Lung (tissue), 12 donors: ENCODE results near the gene TRIM72. TPM values are rescaled to one million over a fixed set of nuclear protein-coding genes. Genes with fewer than 3 reads are reported as not detected.
A peak's percentile ranks its signal among the peaks of the same experiment; 100 is the strongest.

ENCODE experiments used
- ATAC-seq: fragments of 200-7000 bp; cut with Tn5 transposase; one replicate; pipeline ENCODE4 v1.9.1; 2020; ENCODE audit warnings: moderate number of reproducible peaks; ENCODE audit not compliant: insufficient read depth, low FRiP score
- DNase-seq, 3 donors: peaks; one replicate each; pipeline ENCODE4 v3.0.0-alpha.2; 2013 to 2017
- H3K27ac ChIP-seq, 2 donors: one replicate each; pipeline ENCODE4 v1.5.1; 2013; ENCODE audit warnings: mild to moderate bottlenecking in 2 of 2, moderate library complexity in 2 of 2, control low read depth in 1 of 2, inconsistent platforms in 1 of 2, low read depth in 1 of 2, low read length in 1 of 2
- H3K27me3 ChIP-seq, 3 donors: one replicate each; pipeline ENCODE4 v1.5.1; 2013; ENCODE audit warnings: low read length in 2 of 3; ENCODE audit not compliant: control insufficient read depth in 3 of 3, insufficient read depth in 3 of 3
- H3K36me3 ChIP-seq, 4 donors: one replicate each; pipeline ENCODE4 v1.5.1; 2013; ENCODE audit warnings: low read length in 4 of 4, mild to moderate bottlenecking in 1 of 4, moderate library complexity in 1 of 4; ENCODE audit not compliant: control insufficient read depth in 4 of 4, insufficient read depth in 4 of 4
- H3K4me1 ChIP-seq, 5 donors: one replicate each; pipeline ENCODE4 v1.5.1; 2013; ENCODE audit warnings: low read length in 5 of 5, mild to moderate bottlenecking in 2 of 5, moderate library complexity in 1 of 5; ENCODE audit not compliant: control insufficient read depth in 5 of 5, insufficient read depth in 5 of 5
- H3K4me3 ChIP-seq: one replicate; pipeline ENCODE4 v1.5.1; 2013; ENCODE audit warnings: mild to moderate bottlenecking, control low read depth, moderate library complexity
- H3K9ac ChIP-seq, 2 donors: one replicate each; pipeline ENCODE4 v1.5.1; 2013; ENCODE audit warnings: low read length in 2 of 2, control low read depth in 1 of 2; ENCODE audit not compliant: insufficient read depth in 1 of 2
- H3K9me3 ChIP-seq, 4 donors: one replicate each; pipeline ENCODE4 v1.5.1; 2013; ENCODE audit warnings: low read length in 3 of 4, mild to moderate bottlenecking in 1 of 4, moderate library complexity in 1 of 4; ENCODE audit not compliant: control insufficient read depth in 4 of 4, insufficient read depth in 3 of 4
- WGBS, 2 donors: extraction: QIAGEN DNeasy Blood & Tissue Kit; methylation state at CpG; one replicate each; pipeline ENCODE4 v1.1.7; 2013; 5-methylcytosine and 5-hydroxymethylcytosine counted together
- polyA plus RNA-seq, 2 donors: library from polyadenylated mRNA; stranded (reverse); fragments of 200-250 nt; gene quantifications; one replicate each; pipeline ENCODE4 v1.2.1, GENCODE V29; 2013
- total RNA-seq, 2 donors: library from RNA; depleted of rRNA in 1 of 2; stranded (reverse); fragments of >200 nt in 1 of 2; gene quantifications; one replicate each; pipeline ENCODE4 v1.2.1, GENCODE V29; 2014 to 2021
- TF ChIP-seq, protein P1 (sequence below): IDR thresholded peaks from 2 replicates; pipeline ENCODE4 v1.5.1; 2012; ENCODE audit warnings: mild to moderate bottlenecking; ENCODE audit errors: control extremely low read depth, extremely low read depth
- donor health status: control.
- donor health status: control.
- donor health status: Bipolar disorder and iron deficiency.
- donor health status: healthy.
- donor health status: DM: yes; HTN: yes; CAD: no.

The TRIM72 gene
- total and polyA plus RNA-seq, 4 donors: 0.02 to 0.09 (median 0.03) TPM; not detected in 1

DNA sequence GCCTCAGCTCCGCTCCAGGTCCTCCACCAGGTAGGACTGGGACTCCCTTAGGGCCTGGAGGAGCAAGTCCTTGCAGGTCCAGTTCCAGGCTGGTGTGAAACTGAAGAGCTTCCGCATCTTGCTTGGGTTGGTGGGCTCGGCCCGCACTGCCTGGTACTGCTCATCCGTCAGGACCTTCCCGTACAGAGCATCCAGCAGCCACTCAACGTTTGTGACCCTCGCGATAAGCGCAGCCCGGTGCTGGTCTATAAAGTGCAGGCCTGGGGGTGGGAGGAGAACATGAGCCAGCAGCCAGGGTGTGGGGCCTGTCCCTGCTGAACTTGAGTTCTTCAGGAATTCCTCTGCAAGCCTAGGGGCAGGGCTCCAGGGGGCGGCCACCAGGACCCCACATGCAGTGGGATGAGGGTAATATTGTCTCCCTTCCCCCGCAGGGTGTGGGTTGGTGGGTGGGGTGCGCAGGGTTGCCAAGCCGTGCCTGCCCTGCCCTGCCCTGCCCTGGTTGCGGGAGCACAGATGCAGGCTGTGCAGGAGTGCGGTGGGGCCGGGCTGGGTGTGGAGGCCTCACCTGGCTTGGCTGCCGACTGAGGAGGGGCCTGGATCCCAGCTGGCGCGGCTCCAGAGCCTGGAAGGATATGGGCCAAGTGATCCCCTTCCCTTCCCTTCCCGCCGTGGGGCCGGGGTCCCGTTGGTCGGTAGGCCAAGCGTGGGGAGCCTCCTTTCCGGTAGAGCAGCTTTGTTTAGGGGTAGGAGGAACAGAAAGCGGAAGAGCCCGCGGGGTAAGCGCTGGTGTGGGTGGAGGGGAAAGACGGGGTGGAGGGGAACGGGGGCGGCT, 12.1 kb upstream of the TRIM72 start:
- peak in 2 of 3 donors; percentile 29 to 40 for DNase-seq
- H3K4me3 ChIP-seq: peak overlapping the region; percentile 79
- H3K9ac ChIP-seq: peak overlapping the region in 1 of 2 donors; percentile 44
- no peaks in the 10 kb centered on the region for H3K9me3 ChIP-seq
- 12 to 13% methylated on average over 34 to 35 of the region's 35 CpGs for WGBS, 2 donors
- H3K36me3 ChIP-seq: peaks cover 0 to 8% (median 2%) of the 10 kb centered on the region in 4 donors
- H3K4me1 ChIP-seq: peaks cover 0 to 10% (median 0%) of the 10 kb centered on the region in 5 donors
- peak overlapping the region in 1 of 2 donors; percentile 86 for H3K27ac ChIP-seq
- peak; percentile 73 for ATAC-seq
- TF ChIP-seq, protein P1, sequence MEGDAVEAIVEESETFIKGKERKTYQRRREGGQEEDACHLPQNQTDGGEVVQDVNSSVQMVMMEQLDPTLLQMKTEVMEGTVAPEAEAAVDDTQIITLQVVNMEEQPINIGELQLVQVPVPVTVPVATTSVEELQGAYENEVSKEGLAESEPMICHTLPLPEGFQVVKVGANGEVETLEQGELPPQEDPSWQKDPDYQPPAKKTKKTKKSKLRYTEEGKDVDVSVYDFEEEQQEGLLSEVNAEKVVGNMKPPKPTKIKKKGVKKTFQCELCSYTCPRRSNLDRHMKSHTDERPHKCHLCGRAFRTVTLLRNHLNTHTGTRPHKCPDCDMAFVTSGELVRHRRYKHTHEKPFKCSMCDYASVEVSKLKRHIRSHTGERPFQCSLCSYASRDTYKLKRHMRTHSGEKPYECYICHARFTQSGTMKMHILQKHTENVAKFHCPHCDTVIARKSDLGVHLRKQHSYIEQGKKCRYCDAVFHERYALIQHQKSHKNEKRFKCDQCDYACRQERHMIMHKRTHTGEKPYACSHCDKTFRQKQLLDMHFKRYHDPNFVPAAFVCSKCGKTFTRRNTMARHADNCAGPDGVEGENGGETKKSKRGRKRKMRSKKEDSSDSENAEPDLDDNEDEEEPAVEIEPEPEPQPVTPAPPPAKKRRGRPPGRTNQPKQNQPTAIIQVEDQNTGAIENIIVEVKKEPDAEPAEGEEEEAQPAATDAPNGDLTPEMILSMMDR: no peak
- peaks cover 0 to 2% (median 0%) of the 10 kb centered on the region in 3 donors for H3K27me3 ChIP-seq

DNA sequence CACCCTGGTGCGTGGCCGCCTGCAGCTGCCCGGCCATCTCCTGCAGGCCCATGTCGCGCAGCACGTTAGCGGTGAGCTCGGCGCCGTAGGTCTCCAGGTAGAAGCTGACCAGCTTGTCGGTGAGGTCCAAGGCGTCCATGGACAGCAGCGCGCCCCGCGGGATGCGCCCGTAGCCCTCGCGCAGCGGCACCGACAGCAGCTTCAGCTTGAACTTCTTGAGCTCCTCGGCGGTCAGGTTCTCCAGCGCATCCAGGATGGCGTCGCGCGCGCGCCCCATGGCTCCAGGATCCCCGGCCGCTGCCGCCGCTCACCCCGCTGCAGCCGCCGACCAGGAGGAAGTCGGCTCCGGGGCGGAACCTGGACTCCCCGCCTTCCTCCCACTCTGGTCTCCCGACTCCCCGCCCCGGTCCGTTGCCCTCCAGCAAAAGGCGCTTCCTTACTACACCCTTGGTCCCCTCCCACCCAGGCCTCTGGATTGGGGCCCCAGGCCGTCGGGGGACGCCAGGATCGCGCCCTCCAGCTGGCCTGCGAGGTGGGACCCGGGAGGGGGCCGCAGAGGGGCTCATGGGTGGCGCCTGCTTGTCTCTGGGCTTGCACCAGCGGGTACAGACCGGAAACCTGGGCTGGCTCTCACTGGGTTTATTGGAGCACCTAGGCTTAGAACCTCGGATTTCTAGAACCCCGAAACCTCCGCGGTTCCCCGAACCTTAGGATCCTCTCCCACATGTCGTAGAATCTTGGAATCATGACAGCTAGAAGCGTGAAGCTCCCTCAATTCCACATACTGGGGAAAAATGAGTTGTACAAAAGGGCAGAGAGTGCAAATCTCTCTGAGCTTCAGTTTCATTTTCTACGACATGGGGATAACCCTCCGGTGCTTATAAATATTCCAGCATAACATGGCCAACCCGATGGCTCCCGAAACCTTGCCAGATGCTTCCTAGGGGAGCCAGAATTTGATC, 11.2 kb upstream of the TRIM72 start, which contains the start of gene PYCARD:
TSS of gene PYCARD (minus strand) at position 347 of the 962 bp plus-strand sequence. CDS start at position 277, 70 bp downstream.
- Histone ChIP-seq H3K27me3 (peaks cover 0 to 11% (median 0%) of the 10 kb centered on the region in 3 donors), H3K9me3 (no peaks in the 10 kb centered on the region), H3K9ac (peak within 1 kb of the TSS in 1 of 2 donors; percentile 44), H3K4me3 (peak within 1 kb of the TSS; percentile 79), H3K27ac (peak within 1 kb of the TSS in 1 of 2 donors; percentile 86), H3K4me1 (peaks cover 0 to 10% (median 0%) of the 10 kb centered on the region in 5 donors), H3K36me3 (peaks cover 0 to 7% (median 2%) of the 10 kb centered on the region in 4 donors)
- peak; percentile 38 to 49 (median 46) for DNase-seq
- ATAC-seq: peak; percentile 83
- WGBS, 2 donors: 3 to 4% methylated on average over 67 to 69 of the region's 69 CpGs
- TF ChIP-seq, protein P1: no peak

DNA sequence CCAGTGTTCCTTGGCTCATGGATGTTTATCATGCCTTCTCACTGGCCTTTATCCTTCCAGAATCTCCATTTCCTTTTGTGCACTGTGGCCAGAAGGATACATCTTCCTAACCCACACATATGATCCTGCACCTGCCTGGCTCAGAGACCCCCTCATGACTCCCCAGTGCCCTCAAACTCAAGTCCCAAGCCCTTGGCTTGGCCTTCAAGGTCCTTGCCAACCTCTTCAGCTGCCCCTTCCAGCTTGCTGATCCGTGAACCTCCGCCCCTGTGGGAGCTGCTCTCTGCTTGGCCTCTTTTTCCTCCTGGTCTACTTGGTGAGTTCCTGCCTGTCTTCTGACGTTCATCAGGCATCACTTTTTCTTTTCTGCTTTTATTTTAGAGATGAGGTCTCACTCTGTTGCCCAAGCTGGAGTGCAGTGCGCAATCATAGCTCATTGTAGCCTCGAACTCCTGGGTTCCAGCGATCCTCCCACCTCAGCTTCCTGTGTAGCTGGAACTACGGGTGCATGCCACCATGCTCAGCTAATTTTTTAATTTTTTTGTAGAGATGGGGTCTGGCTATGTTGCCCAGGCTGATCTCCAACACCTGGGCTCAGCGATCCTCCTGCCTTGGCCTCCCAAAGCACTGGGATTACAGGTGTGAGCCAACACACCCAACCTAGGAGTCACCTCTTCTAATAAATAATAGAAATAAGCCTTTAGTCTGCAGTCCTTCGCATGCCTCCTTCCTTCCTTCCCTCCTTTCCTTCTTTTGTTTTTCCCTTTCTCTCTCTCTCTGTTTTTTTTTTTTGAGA, 8.8 kb upstream of the TRIM72 start:
- peaks cover 0 to 9% (median 0%) of the 10 kb centered on the region in 5 donors for H3K4me1 ChIP-seq
- H3K9ac ChIP-seq: no peak overlapping the region
- ATAC-seq: no peak
- 80 to 88% methylated on average over 9 of the region's 9 CpGs for WGBS, 2 donors
- no peaks in the 10 kb centered on the region for H3K36me3 ChIP-seq
- H3K9me3 ChIP-seq: no peaks in the 10 kb centered on the region
- no peak overlapping the region for H3K27ac ChIP-seq
- TF ChIP-seq, protein P1: no peak
- H3K4me3 ChIP-seq: no peak overlapping the region
- H3K27me3 ChIP-seq: peaks cover 0 to 19% (median 0%) of the 10 kb centered on the region in 3 donors
- no peak for DNase-seq
